Gastroesophageal sphincter (tissue), 3 donors: ENCODE data around the gene TMEM100.

Experiments
- CTCF ChIP-seq, 4 experiments: fragments of 200-600 bp in 2 of 4; fragments of 450-650 bp in 2 of 4; sonication (generic) in 1 of 4; IDR thresholded peaks; one replicate each; pipeline ENCODE4 v1.5.1; 2017 to 2019; ENCODE audit warnings: antibody characterized with exemption in 4 of 4, mild to moderate bottlenecking in 2 of 4, moderate library complexity in 2 of 4
- EP300 ChIP-seq: sonication (generic); formaldehyde crosslinking; IDR thresholded peaks from one replicate; pipeline ENCODE4 v1.6.1; 2017; ENCODE audit warnings: antibody characterized with exemption, mild to moderate bottlenecking

- TF ChIP-seq EP300 = no peak
- no peak for TF ChIP-seq CTCF (IDR thresholded peaks at IDR 0.05)
Observed at GRCh38 chr17:55683550-55684315, 38.9 kb downstream of the TMEM100 start.
